Natural killer cell (primary cell): ENCODE measurements around the gene ITGA3. TPM values are rescaled to one million over a fixed set of nuclear protein-coding genes. Genes with fewer than 3 reads are reported as not detected.

ENCODE experiments used
- ATAC-seq, 3 donors: fragments of 150-1000 bp in 2 of 3; fragments of 200-7000 bp in 1 of 3; cut with Tn5 transposase; 1 replicate in 1 of 3; 2 replicates in 2 of 3; pipeline ENCODE4 v1.10.0; 2021; ENCODE audit warnings: mild to moderate bottlenecking in 2 of 3, moderate library complexity in 2 of 3
- DNase-seq, 2 donors: peaks; one replicate each; pipeline versions ENCODE4 v3.0.0 to v3.0.0-alpha.2; 2013 to 2021; ENCODE audit warnings: mixed read lengths in 1 of 2
- H3K27ac ChIP-seq: one replicate; pipeline ENCODE4 v1.5.1; 2013; ENCODE audit warnings: mild to moderate bottlenecking, low read length
- H3K27me3 ChIP-seq: one replicate; pipeline ENCODE4 v1.6.1; 2013; ENCODE audit warnings: low read length; ENCODE audit not compliant: control insufficient read depth, insufficient read depth
- H3K36me3 ChIP-seq: one replicate; pipeline ENCODE4 v1.6.1; 2013; ENCODE audit warnings: low read length; ENCODE audit not compliant: control insufficient read depth, insufficient read depth
- H3K4me1 ChIP-seq: one replicate; pipeline ENCODE4 v1.6.1; 2013; ENCODE audit warnings: low read length; ENCODE audit not compliant: control insufficient read depth, insufficient read depth
- H3K4me3 ChIP-seq: one replicate; pipeline ENCODE4 v1.5.1; 2013; ENCODE audit warnings: low read length
- H3K9me3 ChIP-seq: one replicate; pipeline ENCODE4 v1.6.1; 2013; ENCODE audit warnings: low read length; ENCODE audit not compliant: control insufficient read depth, insufficient read depth
- H3K27ac Mint-ChIP-seq, 2 donors: one replicate each; pipeline ENCODE4 v1.8.0; 2022; ENCODE audit warnings: mild to moderate bottlenecking in 2 of 2, mixed read lengths in 2 of 2, moderate library complexity in 1 of 2
- H3K27me3 Mint-ChIP-seq, 2 donors: one replicate each; pipeline ENCODE4 v1.8.0; 2022; ENCODE audit warnings: low read depth in 2 of 2, mixed read lengths in 2 of 2
- H3K36me3 Mint-ChIP-seq: one replicate; pipeline ENCODE4 v1.8.0; 2022; ENCODE audit warnings: mixed read lengths
- H3K4me1 Mint-ChIP-seq, 2 donors: one replicate each; pipeline ENCODE4 v1.8.0; 2022; ENCODE audit warnings: mixed read lengths in 2 of 2
- H3K4me3 Mint-ChIP-seq: one replicate; pipeline ENCODE4 v1.8.0; 2022; ENCODE audit warnings: mild to moderate bottlenecking, moderate library complexity, mixed read lengths
- H3K9me3 Mint-ChIP-seq, 2 donors: one replicate each; pipeline ENCODE4 v1.8.0; 2022; ENCODE audit warnings: mixed read lengths in 2 of 2
- WGBS: methylation state at CpG from one replicate; pipeline ENCODE4 v1.1.7; 2013; ENCODE audit warnings: missing lambda C conversion rate; ENCODE audit not compliant: insufficient coverage; 5-methylcytosine and 5-hydroxymethylcytosine counted together
- intact Hi-C: fragments of 100-400 bp; cut with micrococcal nuclease; formaldehyde crosslinking; loops from one replicate; pipeline ENCODE4 v1.14.2; 2022
- total RNA-seq, 4 donors: library from RNA; stranded (reverse); fragments of 120-200 nt in 1 of 4; gene quantifications; one replicate each; pipeline versions ENCODE4 v1.2.3 to v1.2.4, GENCODE V29; 2013 to 2022
- TF ChIP-seq, protein P1 (sequence below): fragments of 200-600 bp; IDR thresholded peaks from one replicate; pipeline ENCODE4 v1.8.0; 2022; ENCODE audit warnings: antibody characterized with exemption

Gene ITGA3
- total RNA-seq, 3 donors from 2014 or later (not counting 1 experiment from before 2014, with no cell fraction given): 0.47 to 2.8 (median 1.4) TPM

DNA sequence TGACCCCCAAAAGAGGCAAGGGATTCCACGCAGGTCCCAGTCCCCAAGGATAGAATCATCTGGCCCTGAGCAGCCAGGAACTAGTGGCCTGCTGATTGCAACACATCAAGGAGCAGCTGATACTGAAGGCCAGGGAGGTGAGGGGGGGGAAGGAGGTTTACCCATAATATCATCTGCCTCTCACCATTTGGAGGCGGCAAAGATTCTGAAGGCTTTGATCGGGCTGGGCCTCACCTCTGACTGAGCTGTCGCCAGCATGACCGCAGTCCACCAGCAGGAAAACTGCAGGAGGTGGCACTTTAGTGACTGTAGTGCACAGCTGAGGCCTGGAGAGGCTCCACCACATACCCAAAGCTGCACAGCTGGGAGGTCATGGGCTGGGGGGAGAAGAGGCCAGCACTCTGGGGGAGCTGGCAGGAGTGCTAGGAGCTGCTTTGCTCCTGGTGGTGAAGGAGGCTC, 20.5 kb upstream of the ITGA3 start:
- H3K27me3 Mint-ChIP-seq: peaks cover 9 to 11% of the 10 kb centered on the region in 2 donors
- intact Hi-C loops: no loop called here
- H3K4me3 ChIP-seq: no peak overlapping the region
- H3K27me3 ChIP-seq: no peaks in the 10 kb centered on the region
- WGBS: 88% methylated on average over 5 of the region's 5 CpGs
- no peaks in the 10 kb centered on the region for H3K36me3 ChIP-seq
- DNase-seq: no peak
- no peaks in the 10 kb centered on the region for H3K4me1 ChIP-seq
- no peaks in the 10 kb centered on the region for H3K36me3 Mint-ChIP-seq
- no peak overlapping the region for H3K27ac Mint-ChIP-seq
- no peak overlapping the region for H3K4me3 Mint-ChIP-seq
- TF ChIP-seq, protein P1, sequence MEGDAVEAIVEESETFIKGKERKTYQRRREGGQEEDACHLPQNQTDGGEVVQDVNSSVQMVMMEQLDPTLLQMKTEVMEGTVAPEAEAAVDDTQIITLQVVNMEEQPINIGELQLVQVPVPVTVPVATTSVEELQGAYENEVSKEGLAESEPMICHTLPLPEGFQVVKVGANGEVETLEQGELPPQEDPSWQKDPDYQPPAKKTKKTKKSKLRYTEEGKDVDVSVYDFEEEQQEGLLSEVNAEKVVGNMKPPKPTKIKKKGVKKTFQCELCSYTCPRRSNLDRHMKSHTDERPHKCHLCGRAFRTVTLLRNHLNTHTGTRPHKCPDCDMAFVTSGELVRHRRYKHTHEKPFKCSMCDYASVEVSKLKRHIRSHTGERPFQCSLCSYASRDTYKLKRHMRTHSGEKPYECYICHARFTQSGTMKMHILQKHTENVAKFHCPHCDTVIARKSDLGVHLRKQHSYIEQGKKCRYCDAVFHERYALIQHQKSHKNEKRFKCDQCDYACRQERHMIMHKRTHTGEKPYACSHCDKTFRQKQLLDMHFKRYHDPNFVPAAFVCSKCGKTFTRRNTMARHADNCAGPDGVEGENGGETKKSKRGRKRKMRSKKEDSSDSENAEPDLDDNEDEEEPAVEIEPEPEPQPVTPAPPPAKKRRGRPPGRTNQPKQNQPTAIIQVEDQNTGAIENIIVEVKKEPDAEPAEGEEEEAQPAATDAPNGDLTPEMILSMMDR: no peak
- H3K9me3 ChIP-seq: no peaks in the 10 kb centered on the region
- no peaks in the 10 kb centered on the region for H3K9me3 Mint-ChIP-seq
- H3K4me1 Mint-ChIP-seq: no peaks in the 10 kb centered on the region
- no peak overlapping the region for H3K27ac ChIP-seq
- ATAC-seq: no peak

DNA sequence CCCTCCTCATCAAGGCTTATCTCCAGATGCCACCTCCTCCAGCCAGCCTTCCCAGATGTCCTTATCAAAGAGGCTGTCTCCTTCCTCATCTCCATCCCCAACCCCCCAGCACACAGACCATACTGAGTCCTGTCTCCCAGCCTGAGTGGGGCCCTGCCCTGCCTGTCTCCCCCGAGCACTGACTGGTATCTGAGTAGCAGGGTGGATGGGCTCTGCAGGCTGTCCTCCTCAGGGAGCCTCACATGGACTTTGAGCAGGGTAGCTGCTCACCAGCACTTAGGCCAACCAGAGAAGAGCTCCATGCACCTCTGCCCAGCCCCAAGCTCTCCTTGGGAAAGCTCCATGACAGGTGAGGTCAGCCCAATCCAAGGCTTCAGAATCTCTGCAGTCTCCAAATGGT, 20.0 kb upstream of the ITGA3 start:
- H3K4me3 ChIP-seq: no peak overlapping the region
- Mint-ChIP-seq H3K27me3 (peaks cover 9% of the 10 kb centered on the region in 2 donors), H3K36me3 (no peaks in the 10 kb centered on the region), H3K9me3 (no peaks in the 10 kb centered on the region), H3K27ac (no peak overlapping the region), H3K4me1 (no peaks in the 10 kb centered on the region), H3K4me3 (no peak overlapping the region)
- H3K9me3 ChIP-seq: no peaks in the 10 kb centered on the region
- 100% methylated on average over 1 of the region's 1 CpG for WGBS
- no peak overlapping the region for H3K27ac ChIP-seq
- no peak for ATAC-seq
- intact Hi-C loops: no loop called here
- H3K4me1 ChIP-seq: no peaks in the 10 kb centered on the region
- TF ChIP-seq, protein P1: no peak
- no peaks in the 10 kb centered on the region for H3K27me3 ChIP-seq
- no peaks in the 10 kb centered on the region for H3K36me3 ChIP-seq
- no peak for DNase-seq

DNA sequence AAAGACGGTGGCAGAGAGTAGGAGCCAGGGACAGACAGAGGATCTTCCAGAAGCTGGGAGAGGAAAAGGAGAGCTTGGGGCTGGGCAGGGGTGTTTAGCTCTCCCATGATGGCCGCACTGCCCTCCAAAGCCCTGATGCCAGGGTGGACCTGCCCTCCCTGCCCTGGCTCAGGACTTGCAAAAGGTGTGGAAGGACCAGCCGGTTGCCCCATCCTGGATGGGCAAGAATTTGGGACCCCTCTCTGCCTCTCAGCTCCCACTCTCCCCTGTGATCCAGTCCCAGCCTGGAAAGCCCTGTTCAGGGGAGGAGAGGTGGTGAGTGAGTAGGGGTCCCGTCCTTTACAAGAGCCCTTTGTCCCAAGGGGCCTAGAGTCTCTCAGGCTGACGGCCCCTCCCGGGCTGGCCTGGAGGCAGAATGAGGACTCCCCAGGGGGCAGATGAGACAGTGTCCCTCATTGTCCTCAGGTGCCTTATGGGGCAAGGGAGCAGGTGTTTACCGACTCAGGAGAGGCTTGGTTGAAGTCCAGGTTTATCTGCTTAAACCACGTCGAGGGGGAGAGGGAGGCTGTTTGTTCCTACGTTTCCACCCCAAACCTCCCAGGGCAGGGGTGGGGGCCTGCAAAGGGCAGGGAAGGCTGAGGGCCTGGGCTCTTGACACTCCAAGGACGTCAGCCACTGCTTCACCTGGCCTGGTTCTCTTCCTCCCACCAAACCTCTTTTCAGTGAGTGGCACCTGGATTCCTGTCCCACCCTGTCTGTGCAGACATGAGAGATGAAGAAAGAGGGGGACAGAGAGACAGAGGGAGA, 19.3 kb upstream of the ITGA3 start:
- no peak for ATAC-seq
- no peaks in the 10 kb centered on the region for H3K4me1 ChIP-seq
- Mint-ChIP-seq H3K27ac (no peak overlapping the region), H3K4me3 (no peak overlapping the region), H3K4me1 (no peaks in the 10 kb centered on the region), H3K36me3 (no peaks in the 10 kb centered on the region), H3K9me3 (no peaks in the 10 kb centered on the region), H3K27me3 (peaks cover 11 to 12% of the 10 kb centered on the region in 2 donors)
- no peak overlapping the region for H3K27ac ChIP-seq
- TF ChIP-seq, protein P1: no peak
- H3K9me3 ChIP-seq: no peaks in the 10 kb centered on the region
- WGBS: 71% methylated on average over 11 of the region's 11 CpGs
- DNase-seq: no peak
- intact Hi-C loops: no loop called here
- no peaks in the 10 kb centered on the region for H3K27me3 ChIP-seq
- H3K36me3 ChIP-seq: no peaks in the 10 kb centered on the region
- H3K4me3 ChIP-seq: no peak overlapping the region
